RCC 7860 (cell line): ENCODE measurements around the gene TEX261.

Experiments used
- DNase-seq: peaks from one replicate; pipeline ENCODE4 v3.0.0-alpha.2; 2015; ENCODE audit warnings: low spot score
- FAIRE-seq: peaks from 2 replicates; lab custom pipeline; 2012; peaks lifted over from hg19 to GRCh38; lab: Jason Lieb, UNC

TEX261 gene

GRCh38 chr2:70939001-70939838 lies 55.5 kb downstream of the TEX261 start:
- FAIRE-seq (no peak), DNase-seq (no peak)

GRCh38 chr2:70938586-70938950 lies 56.1 kb downstream of the TEX261 start:
- no peak for FAIRE-seq
- DNase-seq: no peak

- FAIRE-seq (no peak), DNase-seq (no peak)
Measured at GRCh38 chr2:70937866-70938585, 56.6 kb downstream of the TEX261 start.

- no peak for DNase-seq
- no peak for FAIRE-seq
Measured at GRCh38 chr2:70936979-70937811, 57.5 kb downstream of the TEX261 start.

GRCh38 chr2:70936165-70936978 lies 58.3 kb downstream of the TEX261 start:
- DNase-seq (no peak), FAIRE-seq (no peak)
